ENCODE results near the gene EIF2B2. TPM values are rescaled to one million over a fixed set of nuclear protein-coding genes. Genes with fewer than 3 reads are reported as not detected.

Gene EIF2B2
- total RNA-seq, 1 donor from 2014 or later: 37.7 TPM

DNA sequence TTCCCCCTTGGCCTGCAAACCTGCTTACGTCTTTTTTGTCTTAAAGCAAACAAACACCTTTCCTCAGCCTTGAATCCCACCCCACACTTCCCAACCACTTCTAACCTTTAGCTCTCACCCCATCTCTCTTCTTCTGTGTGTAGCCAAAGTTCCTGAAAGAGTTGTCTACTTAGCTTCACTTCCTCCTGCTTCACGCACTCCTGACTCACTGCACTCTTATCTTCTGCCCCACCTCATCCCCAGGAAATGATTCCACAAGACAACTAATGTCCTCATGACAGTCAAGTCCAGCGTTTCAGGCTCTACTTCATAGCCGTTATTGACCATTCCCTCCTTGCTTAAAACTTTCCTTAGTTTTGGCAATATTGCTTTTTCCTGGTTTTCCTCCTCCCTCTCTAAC lies 22.4 kb downstream of the EIF2B2 start:
- H3K27ac Mint-ChIP-seq (ENCODE audit: unreplicated experiment): no peak overlapping the region
- H3K27me3 Mint-ChIP-seq (ENCODE audit: low read depth, unreplicated experiment): no peaks in the 10 kb centered on the region
- Histone ChIP-seq H3K4me2 (ENCODE audit: low read length) (peak overlapping the region; percentile 14), H2AFZ (ENCODE audit: low read depth, low read length) (no peak overlapping the region), H3K36me3 (ENCODE audit: insufficient read depth, low read length) (peaks cover 10% of the 10 kb centered on the region), H3K4me1 (ENCODE audit: insufficient read depth, low read length) (peaks cover 7% of the 10 kb centered on the region), H3K79me2 (ENCODE audit: insufficient read depth, low read length) (no peaks in the 10 kb centered on the region), H3K9me3 (ENCODE audit: insufficient read depth, low read depth, low read length) (no peaks in the 10 kb centered on the region), H3K27me3 (ENCODE audit: insufficient read depth, low read length) (no peaks in the 10 kb centered on the region), H3K27ac (ENCODE audit: low read depth, low read length) (no peak overlapping the region), H3K4me3 (ENCODE audit: insufficient read depth, low read depth, low read length) (no peak overlapping the region), H4K20me1 (ENCODE audit: insufficient read depth, low read length) (no peaks in the 10 kb centered on the region), H3K9ac (ENCODE audit: low read length) (no peak overlapping the region)
- H3K4me3 Mint-ChIP-seq (ENCODE audit: unreplicated experiment): no peak overlapping the region
- DNase-seq (ENCODE audit: low read depth) (peak; percentile 30), FAIRE-seq (peak; percentile 79)
- H3K36me3 Mint-ChIP-seq (ENCODE audit: low read depth, unreplicated experiment): peaks cover 12% of the 10 kb centered on the region
- H3K4me1 Mint-ChIP-seq (ENCODE audit: low read depth, unreplicated experiment): no peaks in the 10 kb centered on the region
- H3K9me3 Mint-ChIP-seq (ENCODE audit: unreplicated experiment): no peaks in the 10 kb centered on the region
- TF ChIP-seq, protein P1, sequence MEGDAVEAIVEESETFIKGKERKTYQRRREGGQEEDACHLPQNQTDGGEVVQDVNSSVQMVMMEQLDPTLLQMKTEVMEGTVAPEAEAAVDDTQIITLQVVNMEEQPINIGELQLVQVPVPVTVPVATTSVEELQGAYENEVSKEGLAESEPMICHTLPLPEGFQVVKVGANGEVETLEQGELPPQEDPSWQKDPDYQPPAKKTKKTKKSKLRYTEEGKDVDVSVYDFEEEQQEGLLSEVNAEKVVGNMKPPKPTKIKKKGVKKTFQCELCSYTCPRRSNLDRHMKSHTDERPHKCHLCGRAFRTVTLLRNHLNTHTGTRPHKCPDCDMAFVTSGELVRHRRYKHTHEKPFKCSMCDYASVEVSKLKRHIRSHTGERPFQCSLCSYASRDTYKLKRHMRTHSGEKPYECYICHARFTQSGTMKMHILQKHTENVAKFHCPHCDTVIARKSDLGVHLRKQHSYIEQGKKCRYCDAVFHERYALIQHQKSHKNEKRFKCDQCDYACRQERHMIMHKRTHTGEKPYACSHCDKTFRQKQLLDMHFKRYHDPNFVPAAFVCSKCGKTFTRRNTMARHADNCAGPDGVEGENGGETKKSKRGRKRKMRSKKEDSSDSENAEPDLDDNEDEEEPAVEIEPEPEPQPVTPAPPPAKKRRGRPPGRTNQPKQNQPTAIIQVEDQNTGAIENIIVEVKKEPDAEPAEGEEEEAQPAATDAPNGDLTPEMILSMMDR (IDR thresholded peaks at IDR 0.05; ENCODE audit: insufficient read depth, low read depth, low read length): no peak
- TF ChIP-seq EZH2 (IDR thresholded peaks at IDR 0.05; ENCODE audit: insufficient read depth, low read length): no peak

DNA sequence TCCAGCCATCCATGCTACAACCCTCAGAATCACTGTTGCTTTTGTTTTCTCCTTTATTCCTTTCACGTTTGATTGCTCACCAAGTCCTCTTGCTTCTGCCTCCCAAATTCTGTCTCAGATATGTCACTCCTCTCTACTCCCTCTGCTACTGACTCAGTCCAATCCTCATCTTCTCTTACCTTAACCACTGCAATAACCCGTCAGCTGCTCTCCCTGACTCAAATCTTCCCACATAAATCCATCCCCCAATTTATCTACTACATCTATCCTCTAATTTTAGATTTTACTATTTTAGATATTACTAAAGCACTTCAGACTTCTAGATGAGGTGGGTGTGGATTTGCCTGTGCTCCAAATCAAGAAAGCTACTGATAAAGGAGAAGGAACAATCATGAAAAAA lies 23.2 kb downstream of the EIF2B2 start:
- H3K36me3 ChIP-seq (ENCODE audit: insufficient read depth, low read length): peaks cover 13% of the 10 kb centered on the region
- H3K4me3 ChIP-seq (ENCODE audit: insufficient read depth, low read depth, low read length): no peak overlapping the region
- H3K27ac ChIP-seq (ENCODE audit: low read depth, low read length): no peak overlapping the region
- FAIRE-seq (no peak), DNase-seq (ENCODE audit: low read depth) (no peak)
- Mint-ChIP-seq H3K9me3 (ENCODE audit: unreplicated experiment) (no peaks in the 10 kb centered on the region), H3K4me1 (ENCODE audit: low read depth, unreplicated experiment) (no peaks in the 10 kb centered on the region), H3K4me3 (ENCODE audit: unreplicated experiment) (no peak overlapping the region), H3K27me3 (ENCODE audit: low read depth, unreplicated experiment) (no peaks in the 10 kb centered on the region), H3K27ac (ENCODE audit: unreplicated experiment) (no peak overlapping the region), H3K36me3 (ENCODE audit: low read depth, unreplicated experiment) (peaks cover 12% of the 10 kb centered on the region)
- H3K79me2 ChIP-seq (ENCODE audit: insufficient read depth, low read length): no peaks in the 10 kb centered on the region
- H3K4me2 ChIP-seq (ENCODE audit: low read length): no peak overlapping the region
- TF ChIP-seq, protein P1 (IDR thresholded peaks at IDR 0.05; ENCODE audit: insufficient read depth, low read depth, low read length): no peak
- no peak for TF ChIP-seq EZH2 (IDR thresholded peaks at IDR 0.05; ENCODE audit: insufficient read depth, low read length)
- H3K27me3 ChIP-seq (ENCODE audit: insufficient read depth, low read length): no peaks in the 10 kb centered on the region
- no peaks in the 10 kb centered on the region for H4K20me1 ChIP-seq (ENCODE audit: insufficient read depth, low read length)
- no peak overlapping the region for H3K9ac ChIP-seq (ENCODE audit: low read length)
- H3K9me3 ChIP-seq (ENCODE audit: insufficient read depth, low read depth, low read length): no peaks in the 10 kb centered on the region
- peaks cover 7% of the 10 kb centered on the region for H3K4me1 ChIP-seq (ENCODE audit: insufficient read depth, low read length)
- H2AFZ ChIP-seq (ENCODE audit: low read depth, low read length): no peak overlapping the region

DNA sequence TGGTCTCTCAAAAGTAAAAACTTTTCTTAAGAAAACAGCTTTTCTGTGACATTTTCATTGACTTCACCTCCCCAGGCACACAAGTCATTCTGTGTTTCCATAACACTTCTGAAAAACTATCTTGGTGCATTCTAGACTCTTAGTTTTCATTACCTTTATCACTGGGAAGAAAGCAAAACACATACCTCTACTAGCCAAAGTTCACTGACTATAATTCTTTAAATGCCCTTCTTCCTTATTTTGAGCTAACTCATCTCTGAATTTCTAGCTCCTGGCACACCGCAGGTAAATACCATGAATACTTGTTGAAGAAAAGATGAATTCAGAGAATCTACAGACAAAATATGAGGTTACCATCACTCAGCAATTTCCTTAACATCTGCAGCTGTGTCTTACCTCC lies 27.4 kb downstream of the EIF2B2 start:
- TF ChIP-seq, protein P1 (IDR thresholded peaks at IDR 0.05; ENCODE audit: insufficient read depth, low read depth, low read length): no peak
- TF ChIP-seq EZH2 (IDR thresholded peaks at IDR 0.05; ENCODE audit: insufficient read depth, low read length): no peak
- no peaks in the 10 kb centered on the region for H3K27me3 Mint-ChIP-seq (ENCODE audit: low read depth, unreplicated experiment)
- Histone ChIP-seq H3K27me3 (ENCODE audit: insufficient read depth, low read length) (no peaks in the 10 kb centered on the region), H3K9me3 (ENCODE audit: insufficient read depth, low read depth, low read length) (no peaks in the 10 kb centered on the region), H3K79me2 (ENCODE audit: insufficient read depth, low read length) (no peaks in the 10 kb centered on the region), H3K9ac (ENCODE audit: low read length) (no peak overlapping the region), H4K20me1 (ENCODE audit: insufficient read depth, low read length) (no peaks in the 10 kb centered on the region), H3K36me3 (ENCODE audit: insufficient read depth, low read length) (peaks cover 12% of the 10 kb centered on the region), H3K4me3 (ENCODE audit: insufficient read depth, low read depth, low read length) (no peak overlapping the region), H3K4me1 (ENCODE audit: insufficient read depth, low read length) (peaks cover 3% of the 10 kb centered on the region), H3K4me2 (ENCODE audit: low read length) (no peak overlapping the region), H2AFZ (ENCODE audit: low read depth, low read length) (no peak overlapping the region), H3K27ac (ENCODE audit: low read depth, low read length) (no peak overlapping the region)
- H3K4me3 Mint-ChIP-seq (ENCODE audit: unreplicated experiment): no peak overlapping the region
- FAIRE-seq: no peak
- no peak overlapping the region for H3K27ac Mint-ChIP-seq (ENCODE audit: unreplicated experiment)
- no peak for DNase-seq (ENCODE audit: low read depth)
- peaks cover 6% of the 10 kb centered on the region for H3K36me3 Mint-ChIP-seq (ENCODE audit: low read depth, unreplicated experiment)
- H3K4me1 Mint-ChIP-seq (ENCODE audit: low read depth, unreplicated experiment): no peaks in the 10 kb centered on the region
- H3K9me3 Mint-ChIP-seq (ENCODE audit: unreplicated experiment): no peaks in the 10 kb centered on the region

Measured in astrocyte (in vitro differentiated cells and primary cell).